Chondrocyte (in vitro differentiated cells): ENCODE results near the gene PSAP. TPM values are rescaled to one million over a fixed set of nuclear protein-coding genes. Genes with fewer than 3 reads are reported as not detected.

ENCODE experiments used
- DNase-seq: peaks from one replicate; pipeline ENCODE4 v3.0.0; 2021; ENCODE audit warnings: mixed read lengths, low spot score
- H3K27ac Mint-ChIP-seq: one replicate; pipeline ENCODE4 v1.8.0; 2021; ENCODE audit warnings: mild to moderate bottlenecking, moderate library complexity, mixed read lengths; ENCODE audit not compliant: unreplicated experiment
- H3K27me3 Mint-ChIP-seq: 2 replicates; pipeline ENCODE4 v1.8.0; 2021; ENCODE audit warnings: low read depth, mixed read lengths
- H3K36me3 Mint-ChIP-seq: 2 replicates; pipeline ENCODE4 v1.8.0; 2021; ENCODE audit warnings: low read depth, mixed read lengths
- H3K4me1 Mint-ChIP-seq: 2 replicates; pipeline ENCODE4 v1.8.0; 2021; ENCODE audit warnings: low read depth, mild to moderate bottlenecking, mixed read lengths
- H3K4me3 Mint-ChIP-seq: one replicate; pipeline ENCODE4 v1.8.0; 2021; ENCODE audit warnings: mild to moderate bottlenecking, moderate library complexity, mixed read lengths; ENCODE audit not compliant: unreplicated experiment
- H3K9me3 Mint-ChIP-seq: 2 replicates; pipeline ENCODE4 v1.8.0; 2021; ENCODE audit warnings: low read depth, mixed read lengths
- CTCF ChIP-seq: fragments of 200-600 bp; sonication (generic); IDR thresholded peaks from 2 replicates; pipeline ENCODE4 v1.5.0; 2021; ENCODE audit warnings: antibody characterized with exemption, mild to moderate bottlenecking, moderate library complexity
- total RNA-seq: library from RNA; stranded (reverse); gene quantifications from 3 replicates; pipeline ENCODE4 v1.2.1, GENCODE V29; 2021

Gene PSAP
- total RNA-seq, 1 donor from 2014 or later, result 970 TPM

DNA sequence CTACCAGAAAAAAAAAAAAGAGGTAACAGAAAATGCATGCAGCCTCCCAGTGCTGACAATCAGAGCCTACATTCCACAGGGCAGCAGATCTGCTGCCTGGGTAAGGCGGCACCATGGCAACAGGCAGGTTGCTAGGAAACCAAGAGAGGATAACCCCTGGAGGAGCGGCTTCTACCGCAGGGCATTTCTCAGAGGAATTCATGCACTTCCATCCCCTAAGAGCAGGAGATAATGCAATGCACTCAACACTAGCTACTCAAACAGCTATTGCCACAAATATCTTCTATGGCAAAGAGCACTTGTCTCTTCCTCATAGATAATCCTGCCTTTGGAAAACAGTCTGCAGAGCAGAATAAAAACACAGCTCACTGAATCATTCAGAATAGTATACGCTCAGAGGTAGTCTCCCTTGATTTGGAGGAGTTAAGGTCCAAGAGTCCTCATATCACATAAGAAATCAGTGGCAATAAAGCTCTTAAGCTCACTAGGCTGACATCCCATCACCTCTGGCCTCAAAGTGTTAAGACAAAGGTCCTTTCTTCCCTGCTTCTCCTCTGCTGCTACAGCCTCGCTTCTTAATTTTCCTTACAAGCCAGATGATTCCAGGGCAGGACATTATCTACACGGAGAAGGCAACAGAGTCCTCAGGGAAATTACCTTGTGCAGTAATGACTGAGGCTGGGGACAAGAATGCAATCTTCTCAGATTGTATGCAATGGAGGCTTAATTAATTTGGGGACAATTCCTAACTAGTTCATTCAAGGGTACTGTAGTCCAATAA, 10.7 kb downstream of the PSAP start:
- no peaks in the 10 kb centered on the region for H3K9me3 Mint-ChIP-seq
- DNase-seq, result no peak
- H3K4me3 Mint-ChIP-seq, result no peak overlapping the region
- peaks cover 55% of the 10 kb centered on the region for H3K4me1 Mint-ChIP-seq
- no peaks in the 10 kb centered on the region for H3K27me3 Mint-ChIP-seq
- peak overlapping the region; percentile 90 for H3K27ac Mint-ChIP-seq
- no peaks in the 10 kb centered on the region for H3K36me3 Mint-ChIP-seq
- no peak for TF ChIP-seq CTCF

- H3K4me1 Mint-ChIP-seq, result peaks cover 59% of the 10 kb centered on the region
- DNase-seq, result no peak
- no peaks in the 10 kb centered on the region for H3K36me3 Mint-ChIP-seq
- peak overlapping the region; percentile 90 for H3K27ac Mint-ChIP-seq
- H3K4me3 Mint-ChIP-seq, result no peak overlapping the region
- no peaks in the 10 kb centered on the region for H3K9me3 Mint-ChIP-seq
- no peak for TF ChIP-seq CTCF
- H3K27me3 Mint-ChIP-seq, result no peaks in the 10 kb centered on the region
Observed at GRCh38 chr10:71838264-71839211, 12.5 kb downstream of the PSAP start.

DNA sequence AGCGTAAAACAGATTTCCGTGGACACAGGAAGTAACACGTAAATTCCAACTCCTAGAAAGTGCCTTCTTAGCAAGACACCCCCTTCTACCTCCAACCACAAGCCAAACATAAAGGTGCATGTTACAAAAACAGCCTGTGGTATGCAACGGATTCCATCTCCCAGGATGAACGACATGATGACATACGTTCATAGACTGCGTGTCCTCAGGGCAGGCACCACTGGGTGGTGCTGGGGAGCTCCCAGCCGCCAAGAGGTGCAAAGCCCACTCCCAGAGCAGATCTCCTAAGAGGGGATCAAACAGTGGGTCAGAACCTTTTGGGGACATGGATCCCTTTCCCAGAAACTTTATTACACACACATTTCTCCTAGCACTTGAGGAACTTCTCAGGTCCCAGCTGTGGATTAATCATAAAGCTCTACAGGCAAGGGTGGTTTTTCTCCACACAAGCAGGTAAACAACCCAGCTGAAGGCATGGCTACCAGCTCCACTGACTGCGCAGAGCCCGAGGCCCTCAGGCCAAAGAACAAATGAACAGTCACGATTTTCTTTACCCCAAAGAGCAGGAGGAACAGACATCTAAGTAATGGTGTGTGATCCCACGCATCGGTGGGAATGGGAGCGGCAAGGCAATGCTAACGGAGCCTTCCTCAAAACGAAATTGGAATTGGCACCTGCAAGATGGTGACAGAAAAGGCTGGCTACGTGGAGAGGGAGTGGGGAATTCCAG, 13.8 kb downstream of the PSAP start:
- H3K36me3 Mint-ChIP-seq, result no peaks in the 10 kb centered on the region
- peaks cover 59% of the 10 kb centered on the region for H3K4me1 Mint-ChIP-seq
- no peak for DNase-seq
- peak; percentile 71 for TF ChIP-seq CTCF
- no peaks in the 10 kb centered on the region for H3K9me3 Mint-ChIP-seq
- H3K4me3 Mint-ChIP-seq, result no peak overlapping the region
- no peaks in the 10 kb centered on the region for H3K27me3 Mint-ChIP-seq
- peak overlapping the region; percentile 90 for H3K27ac Mint-ChIP-seq

GRCh38 chr10:71836596-71836974, 14.5 kb downstream of the PSAP start:
- peak overlapping the region; percentile 90 for H3K27ac Mint-ChIP-seq
- no peaks in the 10 kb centered on the region for H3K9me3 Mint-ChIP-seq
- H3K36me3 Mint-ChIP-seq, result peaks cover 3% of the 10 kb centered on the region
- no peak for DNase-seq
- peaks cover 65% of the 10 kb centered on the region for H3K4me1 Mint-ChIP-seq
- no peak overlapping the region for H3K4me3 Mint-ChIP-seq
- no peak for TF ChIP-seq CTCF
- H3K27me3 Mint-ChIP-seq, result no peaks in the 10 kb centered on the region
